Neural progenitor cell (in vitro differentiated cells): Measurements from ENCODE around the gene C11orf86. TPM values are rescaled to one million over a fixed set of nuclear protein-coding genes. Genes with fewer than 3 reads are reported as not detected.
A peak's percentile ranks its signal among the peaks of the same experiment; 100 is the strongest.
"Not testable (repeated sequence)": the region's sequence is repeated elsewhere in the genome, so short reads cannot be mapped to it uniquely, and the experiment has no call there.

ENCODE experiments used
- DNase-seq: peaks from one replicate; pipeline ENCODE4 v3.0.0-alpha.2; 2016; ENCODE audit warnings: low spot score
- H2AFZ ChIP-seq: fragments of 200-600 bp; sonication (generic); replicated peaks from 2 replicates; pipeline ENCODE4 v1.6.1; 2016; ENCODE audit warnings: antibody characterized with exemption
- H3F3A ChIP-seq: fragments of 200-600 bp; sonication (generic); 2 replicates; pipeline ENCODE4 v1.6.1; 2016; ENCODE audit warnings: antibody characterized with exemption, low read depth
- H3K27ac ChIP-seq: fragments of 200-600 bp; sonication (generic); 2 replicates; pipeline ENCODE4 v1.5.1; 2016; ENCODE audit warnings: mild to moderate bottlenecking
- H3K27me3 ChIP-seq: fragments of 200-600 bp; sonication (generic); 2 replicates; pipeline ENCODE4 v1.6.1; 2016; ENCODE audit warnings: mild to moderate bottlenecking, moderate library complexity
- H3K36me3 ChIP-seq: fragments of 200-600 bp; sonication (generic); 2 replicates; pipeline ENCODE4 v1.5.1; 2016
- H3K4me1 ChIP-seq: fragments of 200-600 bp; sonication (generic); 2 replicates; pipeline ENCODE4 v1.6.1; 2016; ENCODE audit warnings: mixed run types
- H3K4me2 ChIP-seq: fragments of 200-600 bp; sonication (generic); 2 replicates; pipeline ENCODE4 v1.6.1; 2016
- H3K4me3 ChIP-seq: fragments of 200-600 bp; sonication (generic); 2 replicates; pipeline ENCODE4 v1.5.1; 2016
- H3K79me2 ChIP-seq: fragments of 200-600 bp; sonication (generic); 2 replicates; pipeline ENCODE4 v1.6.1; 2016; ENCODE audit warnings: low read depth
- H3K9ac ChIP-seq: fragments of 200-600 bp; sonication (generic); 2 replicates; pipeline ENCODE4 v1.6.1; 2016
- H3K9me3 ChIP-seq: fragments of 200-600 bp; sonication (generic); 2 replicates; pipeline ENCODE4 v1.5.1; 2016; ENCODE audit warnings: low read depth
- H4K20me1 ChIP-seq: fragments of 200-600 bp; sonication (generic); 2 replicates; pipeline ENCODE4 v1.6.1; 2016; ENCODE audit warnings: low read depth
- H3K27ac Mint-ChIP-seq: 3 replicates; pipeline ENCODE4 v1.8.0; 2021; ENCODE audit warnings: mixed read lengths
- H3K27me3 Mint-ChIP-seq: 2 replicates; pipeline ENCODE4 v1.8.0; 2022; ENCODE audit warnings: low read depth, mild to moderate bottlenecking, inconsistent platforms, moderate library complexity, mixed read lengths; ENCODE audit not compliant: insufficient read depth
- H3K36me3 Mint-ChIP-seq: 3 replicates; pipeline ENCODE4 v1.8.0; 2021; ENCODE audit warnings: mixed read lengths
- H3K4me1 Mint-ChIP-seq: 3 replicates; pipeline ENCODE4 v1.8.0; 2021; ENCODE audit warnings: mixed read lengths
- H3K4me3 Mint-ChIP-seq: 3 replicates; pipeline ENCODE4 v1.8.0; 2021; ENCODE audit warnings: mild to moderate bottlenecking, moderate library complexity, mixed read lengths
- H3K9me3 Mint-ChIP-seq: 3 replicates; pipeline ENCODE4 v1.8.0; 2020; ENCODE audit warnings: mixed read lengths
- EZH2 ChIP-seq: fragments of 200-600 bp; sonication (generic); IDR thresholded peaks from 2 replicates; pipeline ENCODE4 v1.6.1; 2017; ENCODE audit warnings: antibody characterized with exemption, mild to moderate bottlenecking, moderate library complexity
- EZH2phosphoT487 ChIP-seq: fragments of 200-600 bp; sonication (generic); IDR thresholded peaks from 2 replicates; pipeline ENCODE4 v1.6.1; 2017; ENCODE audit warnings: antibody characterized with exemption
- total RNA-seq: library from RNA; depleted of rRNA; stranded (reverse); fragments of >200 nt; gene quantifications from 2 replicates; pipeline ENCODE4 v1.2.3, GENCODE V29; 2015; ENCODE audit warnings: low replicate concordance
- TF ChIP-seq, protein P1 (sequence below): fragments of 200-600 bp; sonication (generic); IDR thresholded peaks from 2 replicates; pipeline ENCODE4 v1.5.1; 2017; ENCODE audit warnings: antibody characterized with exemption, mild to moderate bottlenecking

The C11orf86 gene
- total RNA-seq, 1 donor from 2014 or later, result not detected

DNA sequence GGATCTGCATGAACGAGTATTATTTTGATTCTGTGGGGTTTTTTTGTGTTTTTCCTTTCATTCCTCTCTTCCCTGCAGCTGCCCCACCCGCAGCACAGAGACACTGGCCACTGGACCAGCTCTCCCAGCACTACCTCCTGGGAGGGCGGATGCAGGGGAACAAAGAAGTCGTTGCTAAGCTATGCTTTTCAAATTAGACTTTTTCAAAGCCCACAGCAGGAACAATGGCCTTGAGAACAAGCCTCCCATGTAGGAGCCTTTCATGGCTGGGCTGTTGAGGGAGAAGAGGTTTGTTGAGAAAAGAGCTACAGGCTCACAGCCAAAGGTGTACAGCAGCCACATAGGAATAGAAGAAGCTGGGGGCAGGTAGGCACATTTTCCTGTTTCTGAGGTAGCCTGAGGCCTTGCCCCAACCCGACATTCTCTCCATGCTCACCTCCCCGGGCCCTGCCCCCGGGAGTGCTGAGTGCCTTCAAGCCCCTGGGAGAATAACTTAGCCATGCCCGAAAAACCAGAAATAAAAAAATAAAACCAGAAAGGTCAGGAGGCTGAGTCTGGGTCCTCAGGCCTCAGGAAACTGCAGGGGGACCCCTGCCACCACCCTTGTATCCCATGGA, 27.3 kb downstream of the C11orf86 start:
- H3K9me3 Mint-ChIP-seq, result no peaks in the 10 kb centered on the region
- H2AFZ ChIP-seq, result no peak overlapping the region
- H3K27ac ChIP-seq, result no peak overlapping the region

DNA sequence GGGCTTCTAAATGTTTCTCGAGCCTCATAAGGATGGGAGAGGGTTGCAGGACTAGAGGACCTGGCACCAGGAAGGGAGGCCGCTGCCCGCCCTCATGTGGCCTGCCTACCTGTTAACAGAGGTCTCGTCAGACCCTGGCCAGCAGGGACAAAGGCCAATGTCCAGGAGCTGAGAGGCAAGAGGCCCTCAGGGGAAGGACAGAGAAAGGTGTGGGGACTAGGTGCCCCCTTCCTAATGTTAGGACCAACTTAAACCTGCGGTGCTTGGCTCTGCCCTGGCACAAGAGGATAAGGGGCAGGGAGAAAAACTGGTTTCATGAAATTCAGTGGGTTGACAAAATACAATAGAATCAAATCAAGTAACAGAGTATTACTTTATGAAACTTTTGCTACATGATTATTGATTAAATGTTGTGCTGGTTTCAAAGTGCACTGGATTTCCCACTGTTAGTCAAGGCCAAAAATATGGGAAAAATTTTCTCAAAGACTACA, 27.9 kb downstream of the C11orf86 start:
- H3K27me3 ChIP-seq, result peaks cover 7% of the 10 kb centered on the region
- H3K9ac ChIP-seq, result no peak overlapping the region
- H4K20me1 ChIP-seq, result no peaks in the 10 kb centered on the region
- H3K9me3 Mint-ChIP-seq, result no peaks in the 10 kb centered on the region
- H3F3A ChIP-seq, result peaks cover 11% of the 10 kb centered on the region
- H2AFZ ChIP-seq, result no peak overlapping the region
- peak overlapping the region; percentile 65 for H3K4me2 ChIP-seq
- H3K27ac Mint-ChIP-seq, result peak overlapping the region; percentile 23
- peaks cover 10% of the 10 kb centered on the region for H3K4me1 ChIP-seq
- TF ChIP-seq EZH2 (no peak), EZH2phosphoT487 (no peak)
- H3K27me3 Mint-ChIP-seq, result peaks cover 31% of the 10 kb centered on the region
- no peaks in the 10 kb centered on the region for H3K79me2 ChIP-seq
- H3K4me3 ChIP-seq, result no peak overlapping the region
- no peaks in the 10 kb centered on the region for H3K36me3 ChIP-seq
- H3K36me3 Mint-ChIP-seq, result no peaks in the 10 kb centered on the region
- H3K4me3 Mint-ChIP-seq, result peak overlapping the region; percentile 49
- no peak overlapping the region for H3K27ac ChIP-seq
- no peak for DNase-seq
- H3K9me3 ChIP-seq, result no peaks in the 10 kb centered on the region
- peaks cover 29% of the 10 kb centered on the region for H3K4me1 Mint-ChIP-seq

More for the DNA sequence above, 27.3 kb downstream of the C11orf86 start:
- Mint-ChIP-seq H3K4me3 (peak overlapping the region; percentile 49), H3K27ac (peak overlapping the region; percentile 23), H3K36me3 (no peaks in the 10 kb centered on the region), H3K4me1 (peaks cover 29% of the 10 kb centered on the region), H3K27me3 (peaks cover 33% of the 10 kb centered on the region)
- peaks cover 11% of the 10 kb centered on the region for H3F3A ChIP-seq
- peak; percentile 76 for DNase-seq
- H3K79me2 ChIP-seq, result no peaks in the 10 kb centered on the region
- peaks cover 10% of the 10 kb centered on the region for H3K4me1 ChIP-seq
- no peaks in the 10 kb centered on the region for H3K9me3 ChIP-seq
- peaks cover 7% of the 10 kb centered on the region for H3K27me3 ChIP-seq
- H3K4me2 ChIP-seq, result peak overlapping the region; percentile 65
- H3K9ac ChIP-seq, result no peak overlapping the region
- no peak for TF ChIP-seq EZH2phosphoT487
- TF ChIP-seq, protein P1, sequence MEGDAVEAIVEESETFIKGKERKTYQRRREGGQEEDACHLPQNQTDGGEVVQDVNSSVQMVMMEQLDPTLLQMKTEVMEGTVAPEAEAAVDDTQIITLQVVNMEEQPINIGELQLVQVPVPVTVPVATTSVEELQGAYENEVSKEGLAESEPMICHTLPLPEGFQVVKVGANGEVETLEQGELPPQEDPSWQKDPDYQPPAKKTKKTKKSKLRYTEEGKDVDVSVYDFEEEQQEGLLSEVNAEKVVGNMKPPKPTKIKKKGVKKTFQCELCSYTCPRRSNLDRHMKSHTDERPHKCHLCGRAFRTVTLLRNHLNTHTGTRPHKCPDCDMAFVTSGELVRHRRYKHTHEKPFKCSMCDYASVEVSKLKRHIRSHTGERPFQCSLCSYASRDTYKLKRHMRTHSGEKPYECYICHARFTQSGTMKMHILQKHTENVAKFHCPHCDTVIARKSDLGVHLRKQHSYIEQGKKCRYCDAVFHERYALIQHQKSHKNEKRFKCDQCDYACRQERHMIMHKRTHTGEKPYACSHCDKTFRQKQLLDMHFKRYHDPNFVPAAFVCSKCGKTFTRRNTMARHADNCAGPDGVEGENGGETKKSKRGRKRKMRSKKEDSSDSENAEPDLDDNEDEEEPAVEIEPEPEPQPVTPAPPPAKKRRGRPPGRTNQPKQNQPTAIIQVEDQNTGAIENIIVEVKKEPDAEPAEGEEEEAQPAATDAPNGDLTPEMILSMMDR, result no peak
- TF ChIP-seq EZH2, result no peak
- H3K4me3 ChIP-seq, result no peak overlapping the region
- H4K20me1 ChIP-seq, result no peaks in the 10 kb centered on the region
- H3K36me3 ChIP-seq, result no peaks in the 10 kb centered on the region

GRCh38 chr11:67005200-67005599, 30.1 kb downstream of the C11orf86 start:
- H3K36me3 Mint-ChIP-seq, H3K9ac ChIP-seq, H3K79me2 ChIP-seq, H3K36me3 ChIP-seq, H3K4me3 Mint-ChIP-seq, H2AFZ ChIP-seq, H3K9me3 Mint-ChIP-seq, H3K27me3 ChIP-seq, DNase-seq, H3K27ac ChIP-seq, H3K4me3 ChIP-seq, H3K27ac Mint-ChIP-seq, H4K20me1 ChIP-seq, H3K4me2 ChIP-seq, H3K9me3 ChIP-seq: not testable (repeated sequence)
- Mint-ChIP-seq H3K27me3 (peaks cover 35% of the 10 kb centered on the region), H3K4me1 (peaks cover 31% of the 10 kb centered on the region)
- peaks cover 10% of the 10 kb centered on the region for H3K4me1 ChIP-seq
- peaks cover 11% of the 10 kb centered on the region for H3F3A ChIP-seq

GRCh38 chr11:67006029-67006884, 31.2 kb downstream of the C11orf86 start:
- H3K4me1 Mint-ChIP-seq, result peaks cover 31% of the 10 kb centered on the region
- H3K27me3 Mint-ChIP-seq, result peaks cover 29% of the 10 kb centered on the region
- H2AFZ ChIP-seq, result peak overlapping the region; percentile 88
- H3K4me1 ChIP-seq, result peaks cover 10% of the 10 kb centered on the region
- peaks cover 7% of the 10 kb centered on the region for H3K27me3 ChIP-seq
- no peaks in the 10 kb centered on the region for H3K9me3 Mint-ChIP-seq
- no peak overlapping the region for H3K4me3 ChIP-seq
- H3F3A ChIP-seq, result peaks cover 11% of the 10 kb centered on the region
- H3K79me2 ChIP-seq, result no peaks in the 10 kb centered on the region
- no peaks in the 10 kb centered on the region for H3K36me3 Mint-ChIP-seq
- no peaks in the 10 kb centered on the region for H3K9me3 ChIP-seq
- no peak overlapping the region for H3K9ac ChIP-seq
- no peak for TF ChIP-seq EZH2
- TF ChIP-seq EZH2phosphoT487, result no peak
- TF ChIP-seq, protein P1, result no peak
- no peaks in the 10 kb centered on the region for H4K20me1 ChIP-seq
- no peaks in the 10 kb centered on the region for H3K36me3 ChIP-seq
- no peak overlapping the region for H3K4me2 ChIP-seq
- peak; percentile 23 for DNase-seq
- H3K27ac ChIP-seq, result no peak overlapping the region
- peak overlapping the region; percentile 57 for H3K27ac Mint-ChIP-seq
- no peak overlapping the region for H3K4me3 Mint-ChIP-seq
